ENCODE measurements around the gene ASIC1. TPM values are rescaled to one million over a fixed set of nuclear protein-coding genes. Genes with fewer than 3 reads are reported as not detected.

The ASIC1 gene
- total and polyA plus RNA-seq, 12 donors: 0.17 to 1.6 (median 0.70) TPM

DNA sequence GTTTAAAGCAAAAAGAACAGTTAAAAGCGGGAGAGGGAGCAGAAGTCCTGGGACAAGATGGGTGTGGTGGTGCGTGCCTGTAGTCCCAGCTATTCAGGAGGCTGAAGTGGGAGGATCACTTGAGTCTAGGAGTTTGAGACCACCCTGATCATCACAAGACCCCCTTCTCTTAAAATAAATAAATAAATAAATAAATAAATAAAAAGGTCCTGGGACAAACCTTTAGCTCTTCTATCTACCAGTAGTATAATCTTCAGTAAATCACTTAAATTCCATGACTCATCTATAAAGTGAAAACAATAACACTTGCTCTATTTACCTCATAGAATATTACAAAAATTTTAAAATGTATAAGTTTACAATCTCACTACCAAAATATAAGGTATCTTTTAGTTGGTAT lies 37.9 kb upstream of the ASIC1 start:
- DNase-seq (no peak), ATAC-seq (no peak)
- Histone ChIP-seq H3K27ac (no peak overlapping the region), H3K36me3 (peaks cover 0 to 18% (median 0%) of the 10 kb centered on the region in 9 donors), H3K9me3 (no peaks in the 10 kb centered on the region), H3K4me3 (no peak overlapping the region), H3K4me1 (peaks cover 0 to 44% (median 12%) of the 10 kb centered on the region in 9 donors), H3K27me3 (no peaks in the 10 kb centered on the region)
- WGBS, 2 donors: 77 to 96% methylated on average over 2 of the region's 2 CpGs
- TF ChIP-seq, protein P1, sequence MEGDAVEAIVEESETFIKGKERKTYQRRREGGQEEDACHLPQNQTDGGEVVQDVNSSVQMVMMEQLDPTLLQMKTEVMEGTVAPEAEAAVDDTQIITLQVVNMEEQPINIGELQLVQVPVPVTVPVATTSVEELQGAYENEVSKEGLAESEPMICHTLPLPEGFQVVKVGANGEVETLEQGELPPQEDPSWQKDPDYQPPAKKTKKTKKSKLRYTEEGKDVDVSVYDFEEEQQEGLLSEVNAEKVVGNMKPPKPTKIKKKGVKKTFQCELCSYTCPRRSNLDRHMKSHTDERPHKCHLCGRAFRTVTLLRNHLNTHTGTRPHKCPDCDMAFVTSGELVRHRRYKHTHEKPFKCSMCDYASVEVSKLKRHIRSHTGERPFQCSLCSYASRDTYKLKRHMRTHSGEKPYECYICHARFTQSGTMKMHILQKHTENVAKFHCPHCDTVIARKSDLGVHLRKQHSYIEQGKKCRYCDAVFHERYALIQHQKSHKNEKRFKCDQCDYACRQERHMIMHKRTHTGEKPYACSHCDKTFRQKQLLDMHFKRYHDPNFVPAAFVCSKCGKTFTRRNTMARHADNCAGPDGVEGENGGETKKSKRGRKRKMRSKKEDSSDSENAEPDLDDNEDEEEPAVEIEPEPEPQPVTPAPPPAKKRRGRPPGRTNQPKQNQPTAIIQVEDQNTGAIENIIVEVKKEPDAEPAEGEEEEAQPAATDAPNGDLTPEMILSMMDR (IDR thresholded peaks at IDR 0.05): no peak
- intact Hi-C loops (cut with DNase I): no loop called here

DNA sequence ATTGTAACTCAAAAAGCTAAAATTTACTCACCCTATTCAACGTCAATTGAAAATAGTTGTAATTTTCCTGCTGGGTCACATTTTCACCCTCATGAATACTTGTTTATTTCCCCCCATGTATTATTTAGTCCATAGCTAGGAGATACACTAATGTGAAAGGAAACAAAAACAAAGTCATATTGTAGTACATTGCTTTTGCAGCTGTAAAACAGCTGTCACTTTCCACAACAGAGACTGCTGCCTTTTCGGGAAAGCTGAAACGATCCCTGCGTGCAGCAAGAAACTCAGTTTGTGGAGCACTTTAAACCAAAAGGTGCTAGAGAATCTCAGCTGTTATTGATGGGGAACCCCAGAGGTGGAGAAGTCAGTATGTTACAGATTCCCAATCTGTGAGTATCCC lies 36.4 kb upstream of the ASIC1 start:
- 52 to 56% methylated on average over 4 of the region's 4 CpGs for WGBS, 2 donors
- no peak for DNase-seq
- peaks cover 0 to 6% (median 0%) of the 10 kb centered on the region in 9 donors for H3K36me3 ChIP-seq

DNA sequence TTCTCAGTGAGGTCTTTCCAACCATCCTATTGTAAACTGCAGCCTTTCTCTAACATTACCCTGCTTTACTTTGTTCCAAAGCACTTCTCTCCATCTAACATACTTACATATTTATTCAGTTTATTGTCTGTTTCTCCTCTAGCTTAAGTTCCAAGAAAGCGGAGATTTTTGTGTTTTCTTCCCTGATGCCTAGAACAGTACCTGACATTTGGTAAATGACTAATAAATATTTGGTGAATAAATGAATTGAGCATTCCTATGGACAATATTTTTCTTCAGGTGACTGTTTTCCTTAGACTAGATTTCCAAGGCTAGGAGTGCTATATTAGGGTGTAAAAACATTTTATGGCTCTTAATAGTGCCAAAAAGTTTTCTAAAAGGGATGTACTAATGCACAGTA lies 34.5 kb upstream of the ASIC1 start:
- ATAC-seq (no peak), DNase-seq (no peak)
- TF ChIP-seq, protein P1 (IDR thresholded peaks at IDR 0.05): no peak
- intact Hi-C loops (cut with DNase I): no loop called here
- Histone ChIP-seq H3K4me3 (no peak overlapping the region), H3K27me3 (no peaks in the 10 kb centered on the region), H3K36me3 (peaks cover 0 to 3% (median 0%) of the 10 kb centered on the region in 9 donors), H3K9me3 (no peaks in the 10 kb centered on the region), H3K4me1 (peaks cover 2 to 37% (median 11%) of the 10 kb centered on the region in 9 donors), H3K27ac (no peak overlapping the region)
- WGBS, 2 donors: 100% methylated on average over 1 of the region's 1 CpG

More for the DNA sequence above, 36.4 kb upstream of the ASIC1 start:
- Histone ChIP-seq H3K27me3 (no peaks in the 10 kb centered on the region), H3K4me3 (no peak overlapping the region), H3K9me3 (no peaks in the 10 kb centered on the region), H3K4me1 (peaks cover 2 to 55% (median 21%) of the 10 kb centered on the region in 9 donors), H3K27ac (peak overlapping the region in 2 of 10 donors; percentile 20 to 32)
- ATAC-seq: no peak
- TF ChIP-seq, protein P1 (IDR thresholded peaks at IDR 0.05): no peak
- intact Hi-C loops (cut with DNase I): no loop called here

DNA sequence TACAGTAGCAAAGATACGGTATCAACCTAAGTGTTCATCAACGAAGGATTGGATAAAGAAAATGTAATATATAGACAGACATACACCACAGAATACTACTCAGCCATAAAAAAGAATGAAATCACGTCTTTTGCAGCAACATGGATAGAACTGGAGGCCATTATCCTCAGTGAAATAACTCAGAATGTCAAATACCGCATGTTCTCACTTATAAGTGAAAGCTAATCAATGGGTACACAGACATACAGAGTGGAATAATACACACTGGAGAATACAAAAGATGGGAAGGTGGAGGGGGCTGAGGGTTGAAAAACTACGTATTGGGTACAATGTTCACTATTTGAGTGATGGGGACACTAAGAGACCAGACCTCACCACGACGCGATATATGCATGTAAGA lies 33.2 kb upstream of the ASIC1 start:
- WGBS, 2 donors: 69 to 80% methylated on average over 8 of the region's 8 CpGs
- H3K27me3 ChIP-seq: peaks cover 0 to 4% (median 0%) of the 10 kb centered on the region in 7 donors
- TF ChIP-seq, protein P1 (IDR thresholded peaks at IDR 0.05): no peak
- peak overlapping the region in 4 of 10 donors; percentile 52 to 90 (median 87) for H3K4me3 ChIP-seq
- H3K27ac ChIP-seq: no peak overlapping the region
- no peaks in the 10 kb centered on the region for H3K9me3 ChIP-seq
- intact Hi-C loops (cut with DNase I): no loop called here
- peaks cover 2 to 24% (median 9%) of the 10 kb centered on the region in 9 donors for H3K4me1 ChIP-seq
- no peak for ATAC-seq
- DNase-seq: no peak
- H3K36me3 ChIP-seq: peaks cover 0 to 3% (median 0%) of the 10 kb centered on the region in 9 donors

Measured in heart right ventricle (tissue), 16 donors.